T1000 (cell line): ENCODE measurements around the gene ANKRD11.

Experiments used
- DNase-seq: peaks from one replicate; lab custom pipeline; 2025; ENCODE audit warnings: mixed read lengths; lab: John Stamatoyannopoulos, UW

Gene ANKRD11

GRCh38 chr16:89241187-89242007, 249.0 kb downstream of the ANKRD11 start:
- peak; percentile 67 for DNase-seq

DNA sequence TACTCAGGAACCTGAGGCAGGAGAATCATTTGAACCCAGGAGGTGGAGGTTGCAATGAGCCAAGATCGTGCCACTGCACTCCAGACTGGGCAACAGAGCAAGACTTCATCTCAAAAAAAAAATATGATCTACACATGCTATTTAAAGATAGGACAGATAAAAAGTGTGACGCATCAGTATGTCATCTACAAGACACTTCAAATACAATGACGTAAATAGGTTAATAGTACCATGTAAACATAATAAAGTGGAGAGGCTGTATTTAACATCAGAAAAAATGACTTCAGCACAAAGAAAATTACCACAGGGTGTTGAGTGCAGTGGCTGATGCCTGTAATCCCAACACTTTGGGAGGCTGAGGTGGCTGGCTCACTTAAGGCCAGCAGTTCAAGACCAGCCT, 252.6 kb downstream of the ANKRD11 start:
- DNase-seq: no peak

DNA sequence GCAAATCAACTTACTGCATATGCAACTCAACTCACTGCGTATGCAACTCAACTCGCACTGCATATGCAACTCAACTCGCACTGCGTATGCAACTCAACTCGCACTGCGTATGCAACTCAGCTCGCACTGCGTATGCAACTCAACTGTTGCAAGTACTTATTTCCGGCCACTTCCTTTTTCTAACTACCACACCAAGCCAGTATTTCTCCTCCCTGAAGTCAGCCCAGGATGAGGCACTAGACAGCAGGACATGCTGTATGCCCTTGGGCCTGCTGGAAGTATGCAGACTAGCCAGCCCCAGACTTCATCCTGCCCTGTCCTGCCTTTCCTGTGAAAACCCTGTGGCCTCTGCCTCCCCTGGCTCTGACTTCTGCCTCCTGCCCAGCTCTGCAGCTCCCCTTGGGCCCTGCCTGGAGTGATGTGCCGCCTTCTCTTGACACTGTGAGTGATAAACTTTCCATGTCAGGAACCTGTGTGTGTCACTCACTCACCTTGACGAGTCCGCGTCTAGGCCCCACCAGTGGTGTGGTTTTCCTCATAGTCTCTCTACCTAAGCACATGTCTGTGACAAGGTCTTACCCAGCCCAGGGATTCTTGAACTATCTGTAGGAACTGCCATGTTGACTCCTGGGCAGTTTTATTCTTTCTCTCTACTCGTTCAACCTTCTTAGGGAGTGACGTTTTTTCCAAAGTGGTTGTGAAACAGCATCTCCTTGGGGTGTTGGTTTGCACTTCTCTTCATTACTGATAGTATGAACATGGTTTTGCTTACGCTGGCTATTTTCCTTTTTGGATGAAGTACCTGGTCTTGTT, 256.5 kb downstream of the ANKRD11 start:
- DNase-seq: no peak

- DNase-seq: no peak
These were observed 258.3 kb downstream of the ANKRD11 start for GRCh38 chr16:89232107-89232506.

DNA sequence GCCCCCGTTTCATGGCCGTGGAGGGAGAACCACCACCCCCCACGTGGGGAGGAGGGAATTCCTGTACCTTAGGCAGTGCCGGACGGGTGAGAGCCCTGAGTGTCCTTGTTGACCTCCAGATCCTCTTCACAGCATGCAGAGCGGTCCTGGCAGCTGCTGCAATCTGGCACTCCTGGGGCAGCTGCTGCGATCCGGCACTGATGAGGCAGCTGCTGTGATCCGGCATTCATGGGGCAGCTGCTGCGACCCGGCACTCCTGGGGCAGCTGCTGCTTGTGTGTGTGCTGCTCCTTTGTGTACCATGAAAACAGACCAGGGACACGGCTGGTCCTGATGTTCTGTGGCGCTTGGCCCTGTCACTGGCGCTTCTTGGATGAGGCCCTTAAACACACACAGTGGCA, 260.1 kb downstream of the ANKRD11 start:
- DNase-seq: no peak

GRCh38 chr16:89224665-89225064, 265.7 kb downstream of the ANKRD11 start:
- no peak for DNase-seq

- DNase-seq: no peak
These were observed 267.4 kb downstream of the ANKRD11 start for GRCh38 chr16:89222931-89223330.

- no peak for DNase-seq
These were observed 268.8 kb downstream of the ANKRD11 start for GRCh38 chr16:89221604-89222003.

- DNase-seq: no peak
These were observed 271.0 kb downstream of the ANKRD11 start for GRCh38 chr16:89219365-89219764.
